ENCODE data around the gene TMEM151B.
A peak's percentile ranks its signal among the peaks of the same experiment; 100 is the strongest.

TMEM151B gene

GRCh38 chr6:44234101-44235025 is 35.9 kb upstream of the TMEM151B start:
- TF ChIP-seq CTCF (IDR thresholded peaks at IDR 0.05; ENCODE audit: control insufficient read depth, extremely low read depth, insufficient read depth), result peak; percentile 77
- DNase-seq (ENCODE audit: low read depth), result no peak
- H3K4me3 ChIP-seq (ENCODE audit: low read depth, low read length), result no peak overlapping the region

GRCh38 chr6:44235269-44235668 is 35.0 kb upstream of the TMEM151B start:
- no peak for DNase-seq (ENCODE audit: low read depth)
- TF ChIP-seq CTCF (IDR thresholded peaks at IDR 0.05; ENCODE audit: control insufficient read depth, extremely low read depth, insufficient read depth), result no peak
- H3K4me3 ChIP-seq (ENCODE audit: low read depth, low read length), result no peak overlapping the region

GRCh38 chr6:44235891-44236516 is 34.2 kb upstream of the TMEM151B start:
- no peak overlapping the region for H3K4me3 ChIP-seq (ENCODE audit: low read depth, low read length)
- DNase-seq (ENCODE audit: low read depth), result no peak
- TF ChIP-seq CTCF (IDR thresholded peaks at IDR 0.05; ENCODE audit: control insufficient read depth, extremely low read depth, insufficient read depth), result no peak

GRCh38 chr6:44237021-44237812 is 33.0 kb upstream of the TMEM151B start:
- no peak for TF ChIP-seq CTCF (IDR thresholded peaks at IDR 0.05; ENCODE audit: control insufficient read depth, extremely low read depth, insufficient read depth)
- peak; percentile 88 for DNase-seq (ENCODE audit: low read depth)
- peak overlapping the region; percentile 55 for H3K4me3 ChIP-seq (ENCODE audit: low read depth, low read length)

- peak; percentile 85 for TF ChIP-seq CTCF (IDR thresholded peaks at IDR 0.05; ENCODE audit: control insufficient read depth, extremely low read depth, insufficient read depth)
- no peak for DNase-seq (ENCODE audit: low read depth)
- H3K4me3 ChIP-seq (ENCODE audit: low read depth, low read length), result peak overlapping the region; percentile 55
These were observed 32.3 kb upstream of the TMEM151B start for GRCh38 chr6:44237813-44238433.

GRCh38 chr6:44238687-44239350 is 31.4 kb upstream of the TMEM151B start:
- no peak for DNase-seq (ENCODE audit: low read depth)
- no peak overlapping the region for H3K4me3 ChIP-seq (ENCODE audit: low read depth, low read length)
- no peak for TF ChIP-seq CTCF (IDR thresholded peaks at IDR 0.05; ENCODE audit: control insufficient read depth, extremely low read depth, insufficient read depth)

All from LNCaP clone FGC (cell line).